Nucleus accumbens (tissue), 56 donors: ENCODE data around the gene MACF1.
"Not testable (repeated sequence)": the region's sequence is repeated elsewhere in the genome, so short reads cannot be mapped to it uniquely, and the experiment has no call there.

ENCODE experiments used
- DNase-seq, 56 donors: peaks; one replicate each; lab custom pipeline; 2025; lab: John Stamatoyannopoulos, UW

MACF1 gene

DNA sequence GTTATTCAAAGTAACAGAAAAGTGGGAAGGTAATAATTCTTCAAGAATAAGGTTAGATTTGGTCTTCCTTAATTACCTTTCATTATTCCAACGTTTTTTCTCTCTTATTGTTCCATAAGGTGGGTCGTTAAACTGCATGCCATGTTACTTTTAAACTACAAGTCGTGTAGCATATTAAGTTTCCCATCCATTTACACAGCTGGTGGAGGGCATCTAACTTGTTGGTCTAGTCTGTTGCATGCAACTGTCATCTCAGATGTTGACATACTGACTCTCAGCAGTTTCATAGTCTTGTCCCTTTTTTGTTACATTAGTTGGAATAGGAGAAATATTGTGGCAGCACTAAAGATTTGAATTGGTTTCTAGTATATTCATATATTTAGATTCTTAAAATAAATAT lies 232.3 kb downstream of the MACF1 start:
- DNase-seq = no peak

DNA sequence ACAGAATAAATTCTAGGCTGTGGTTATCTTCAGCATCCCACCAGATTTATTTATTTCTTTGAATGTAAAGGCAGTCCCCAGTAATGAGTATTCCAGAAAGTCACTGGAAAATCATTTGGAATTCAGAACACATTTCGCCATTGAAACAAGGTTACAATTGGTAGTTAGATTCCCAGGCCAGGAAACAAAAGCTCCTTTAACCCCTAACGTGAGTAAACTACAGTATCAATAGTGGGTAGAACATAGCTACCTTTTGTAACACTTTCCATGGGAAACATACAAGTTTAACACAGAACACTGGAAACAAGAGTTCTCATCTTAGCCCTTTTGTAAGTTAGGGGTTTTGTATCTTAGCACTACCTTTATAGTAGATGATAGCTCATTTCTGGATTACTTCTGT lies 233.5 kb downstream of the MACF1 start:
- DNase-seq = no peak

DNA sequence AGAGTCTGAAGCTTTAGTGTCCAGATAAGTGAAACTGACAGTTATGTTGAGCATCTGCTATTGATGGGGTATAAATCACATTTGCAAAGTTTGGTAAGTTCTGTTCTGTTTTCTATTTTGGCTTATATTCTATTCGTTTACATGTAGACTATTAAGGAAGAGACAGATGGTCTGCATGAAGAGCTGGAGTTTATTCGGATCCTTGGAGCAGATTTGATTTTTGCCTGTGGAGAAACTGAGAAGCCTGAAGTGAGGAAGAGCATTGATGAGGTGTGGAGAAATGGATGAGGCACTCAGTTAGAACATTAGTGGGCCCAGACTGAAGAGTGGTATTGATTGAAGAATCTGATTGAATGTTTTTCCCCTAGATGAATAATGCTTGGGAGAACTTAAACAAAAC lies 236.4 kb downstream of the MACF1 start:
- no peak for DNase-seq

DNA sequence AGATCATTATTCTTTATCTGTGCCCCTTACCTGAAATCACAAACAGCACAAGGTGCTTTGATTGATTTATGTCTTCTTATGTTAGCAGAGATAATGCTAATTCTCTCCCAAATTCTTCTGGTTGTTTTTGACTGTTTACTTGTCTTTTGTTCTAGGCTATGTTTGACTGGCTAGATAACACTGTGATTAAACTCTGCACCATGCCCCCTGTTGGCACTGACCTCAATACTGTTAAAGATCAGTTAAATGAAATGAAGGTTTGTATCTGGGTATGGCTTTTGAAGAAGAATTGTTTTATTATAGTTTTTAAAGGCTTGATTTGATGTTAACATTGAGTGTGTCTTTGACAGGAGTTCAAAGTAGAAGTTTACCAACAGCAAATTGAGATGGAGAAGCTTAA lies 237.3 kb downstream of the MACF1 start:
- no peak for DNase-seq

DNA sequence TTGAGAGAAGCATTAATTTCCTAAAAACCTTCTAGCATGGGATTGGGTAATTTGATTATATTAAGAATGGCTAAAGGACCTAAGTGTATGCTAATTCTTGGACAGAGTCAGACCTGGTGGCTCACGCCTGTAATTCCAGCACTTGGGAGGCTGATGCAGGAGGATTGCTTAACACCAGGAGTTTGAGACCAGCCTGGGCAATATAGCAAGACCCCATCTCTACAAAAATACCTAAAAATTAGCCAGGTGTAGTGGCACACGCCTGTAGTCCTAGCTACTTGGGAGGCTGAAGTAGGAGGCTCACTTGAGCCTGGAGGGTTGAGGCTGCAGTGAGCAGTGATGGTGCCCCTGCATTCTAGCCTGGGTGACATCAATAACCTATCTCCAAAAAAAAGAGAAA lies 241.1 kb downstream of the MACF1 start:
- no peak for DNase-seq

DNA sequence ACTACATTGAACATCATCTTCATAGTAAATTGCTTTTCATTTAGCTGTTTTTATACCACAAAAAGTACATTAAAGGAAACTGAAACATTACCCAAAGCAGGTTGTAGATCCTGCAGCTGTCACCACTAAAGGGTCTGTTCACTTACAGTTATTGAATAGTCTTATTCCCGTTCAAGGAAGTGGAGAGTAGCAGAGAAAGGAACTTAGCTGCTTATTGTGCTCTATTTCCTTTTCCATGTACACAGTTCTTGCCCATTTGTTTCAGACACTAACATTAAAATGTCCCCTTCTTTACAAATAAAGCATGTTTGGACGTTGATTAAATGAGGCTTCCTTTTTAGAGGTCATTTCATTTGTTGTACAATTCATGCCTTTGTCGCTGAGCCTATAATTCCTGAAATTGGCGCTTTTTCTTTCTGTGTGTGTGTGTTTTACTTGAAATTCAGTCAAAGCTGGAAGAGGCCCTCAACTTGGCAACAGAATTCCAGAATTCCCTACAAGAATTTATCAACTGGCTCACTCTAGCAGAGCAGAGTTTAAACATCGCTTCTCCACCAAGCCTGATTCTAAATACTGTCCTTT lies 242.6 kb downstream of the MACF1 start:
- DNase-seq = no peak

DNA sequence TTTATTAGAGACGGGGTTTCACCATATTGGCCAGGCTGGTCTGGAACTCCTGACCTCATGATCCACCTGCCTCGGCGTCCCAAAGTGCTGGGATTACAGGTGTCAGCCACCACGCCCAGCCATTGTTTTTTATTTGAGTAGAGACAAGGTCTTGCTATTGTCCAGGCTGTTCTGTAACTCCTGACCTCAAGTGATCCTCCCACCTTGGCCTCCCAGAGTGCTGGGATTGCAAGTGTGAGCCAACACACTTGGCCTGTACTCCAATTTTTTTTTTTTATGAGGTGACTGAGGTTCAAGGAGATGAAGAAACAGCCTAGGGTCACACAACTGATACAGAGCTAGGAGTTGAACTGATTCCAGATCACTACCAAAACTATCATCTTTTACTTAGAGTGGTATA lies 245.5 kb downstream of the MACF1 start:
- not testable (repeated sequence) for DNase-seq

DNA sequence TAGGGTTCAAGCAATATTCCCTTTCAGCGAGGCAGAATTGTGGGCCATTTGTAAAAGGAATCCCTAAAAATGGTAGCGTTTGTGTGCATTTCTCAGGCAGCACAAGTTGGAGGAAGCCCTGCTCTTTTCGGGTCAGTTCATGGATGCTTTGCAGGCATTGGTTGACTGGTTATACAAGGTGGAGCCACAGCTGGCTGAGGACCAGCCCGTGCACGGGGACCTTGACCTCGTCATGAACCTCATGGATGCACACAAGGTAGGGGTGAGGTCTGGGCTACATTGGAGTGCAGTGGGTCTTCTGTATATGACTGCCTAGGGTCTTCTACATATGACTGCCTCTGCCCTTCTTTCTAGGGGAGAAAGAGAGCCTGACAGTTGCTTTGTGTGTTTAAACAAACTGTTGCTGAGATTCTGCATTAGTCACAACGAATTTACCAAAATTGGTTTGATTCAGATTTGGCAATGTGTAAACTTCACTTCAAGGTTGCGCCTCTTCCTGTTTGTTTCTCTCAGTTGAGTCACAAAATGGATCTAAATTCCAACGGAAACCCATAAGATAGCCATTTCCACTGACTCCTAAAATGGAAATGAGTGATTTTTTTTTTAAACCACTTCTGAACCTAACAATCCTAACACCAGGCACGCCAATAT lies 246.6 kb downstream of the MACF1 start:
- no peak for DNase-seq

DNA sequence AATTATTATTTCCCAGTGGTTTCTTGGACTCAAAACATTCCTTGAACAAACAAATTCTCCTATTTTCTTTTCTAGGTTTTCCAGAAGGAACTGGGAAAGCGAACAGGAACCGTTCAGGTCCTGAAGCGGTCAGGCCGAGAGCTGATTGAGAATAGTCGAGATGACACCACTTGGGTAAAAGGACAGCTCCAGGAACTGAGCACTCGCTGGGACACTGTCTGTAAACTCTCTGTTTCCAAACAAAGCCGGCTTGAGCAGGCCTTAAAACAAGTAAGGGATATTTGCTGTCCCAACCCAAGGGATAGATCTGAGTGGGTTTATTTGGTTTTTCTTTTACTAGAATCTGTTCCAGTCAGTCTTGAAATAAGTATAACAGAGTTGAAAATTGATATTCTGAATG lies 247.6 kb downstream of the MACF1 start:
- peak in 2 of 56 donors; percentile 6 to 10 for DNase-seq

DNA sequence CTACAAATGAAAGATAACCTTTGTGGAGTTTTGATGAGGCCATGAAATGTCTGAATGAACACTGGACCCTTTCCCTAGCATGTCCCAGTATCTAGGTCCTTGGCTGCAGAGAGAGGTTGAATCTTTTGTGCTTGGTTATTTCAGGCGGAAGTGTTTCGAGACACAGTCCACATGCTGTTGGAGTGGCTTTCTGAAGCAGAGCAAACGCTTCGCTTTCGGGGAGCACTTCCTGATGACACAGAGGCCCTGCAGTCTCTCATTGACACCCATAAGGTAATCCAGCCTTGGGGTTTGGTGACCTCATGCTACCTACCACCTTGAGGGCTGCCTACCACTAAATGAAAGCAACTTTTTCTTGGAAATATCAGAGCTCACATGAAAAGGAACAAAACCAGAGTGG lies 248.0 kb downstream of the MACF1 start:
- no peak for DNase-seq

DNA sequence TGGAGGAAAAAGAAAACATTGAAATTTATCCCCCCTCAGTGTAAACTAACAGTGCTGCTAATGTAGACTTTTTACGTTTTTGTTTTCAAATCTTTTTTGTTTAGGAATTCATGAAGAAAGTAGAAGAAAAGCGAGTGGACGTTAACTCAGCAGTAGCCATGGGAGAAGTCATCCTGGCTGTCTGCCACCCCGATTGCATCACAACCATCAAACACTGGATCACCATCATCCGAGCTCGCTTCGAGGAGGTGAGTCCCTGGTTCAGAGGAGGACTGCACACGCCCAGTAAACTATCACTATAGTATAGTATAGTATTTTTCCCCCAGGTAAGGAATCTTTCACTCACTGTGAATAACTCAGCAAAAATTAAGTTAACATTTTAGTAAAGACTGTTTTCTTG lies 249.1 kb downstream of the MACF1 start:
- DNase-seq = peak in 4 of 56 donors; percentile 10 to 36 (median 27)

DNA sequence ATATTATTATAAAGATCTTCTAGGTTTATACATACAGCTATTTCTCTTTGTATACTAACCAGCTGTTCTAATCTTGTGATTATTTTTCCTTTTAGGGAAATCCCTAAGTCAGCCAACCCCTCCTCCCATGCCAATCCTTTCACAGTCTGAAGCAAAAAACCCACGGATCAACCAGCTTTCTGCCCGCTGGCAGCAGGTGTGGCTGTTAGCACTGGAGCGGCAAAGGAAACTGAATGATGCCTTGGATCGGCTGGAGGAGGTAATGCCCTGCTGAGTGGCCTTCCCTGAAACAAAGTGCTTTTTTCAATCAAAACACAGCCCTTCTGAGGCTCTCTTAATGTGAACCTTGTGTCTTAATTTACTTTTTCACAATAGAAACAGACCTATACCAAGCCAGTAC lies 254.5 kb downstream of the MACF1 start:
- peak in 7 of 56 donors; percentile 4 to 27 (median 11) for DNase-seq

DNA sequence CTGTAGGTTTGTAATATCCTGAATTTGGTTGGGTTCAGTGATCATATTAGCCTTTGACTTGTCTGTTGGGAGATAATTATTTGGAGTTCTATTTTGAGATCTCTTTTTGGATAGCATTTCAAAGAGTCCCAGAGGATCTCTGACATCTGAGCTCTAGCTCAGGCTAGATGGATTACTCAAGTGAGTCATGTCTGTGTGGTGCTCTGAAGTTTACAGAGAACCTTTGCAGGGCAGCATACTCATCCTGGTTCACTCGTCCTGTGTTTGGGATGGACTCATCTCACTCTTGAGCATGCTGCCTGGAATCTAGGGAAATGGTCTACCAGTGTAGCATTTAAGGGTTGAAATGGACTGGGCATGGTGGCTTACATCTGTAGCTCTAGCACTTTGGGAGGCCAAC lies 257.6 kb downstream of the MACF1 start:
- DNase-seq = no peak

DNA sequence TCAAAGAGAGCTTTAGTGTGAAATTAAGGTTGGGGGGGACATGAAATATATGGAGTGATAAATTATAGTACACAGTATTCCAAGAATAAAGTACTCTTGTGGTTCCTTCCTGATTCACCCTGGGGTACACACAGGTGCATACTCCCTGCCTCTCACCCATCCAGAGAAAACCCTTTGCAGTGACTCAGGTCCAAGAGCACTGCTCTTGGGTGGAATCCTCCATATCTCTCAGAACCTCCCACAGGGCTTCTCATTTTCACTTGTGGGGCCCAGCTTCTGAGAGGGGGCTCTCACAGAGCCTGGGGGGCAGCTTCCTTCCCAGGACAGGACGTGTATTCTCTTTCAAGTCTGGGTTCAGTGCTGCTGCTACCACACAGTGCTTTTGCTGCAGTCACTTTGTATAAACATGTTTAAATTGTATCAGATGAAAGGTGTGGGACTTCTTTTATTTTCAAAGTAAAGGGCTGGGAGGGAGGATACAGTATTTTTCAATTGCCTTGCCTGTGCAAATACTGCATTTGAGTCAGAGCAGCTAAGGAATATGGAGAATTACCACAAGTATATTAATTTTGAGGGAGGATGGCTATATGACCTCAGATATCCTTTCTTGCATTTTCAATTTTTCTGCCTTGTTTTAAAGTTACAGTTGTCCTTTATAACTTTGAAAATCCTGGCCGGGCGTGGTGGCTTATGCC lies 262.1 kb downstream of the MACF1 start:
- DNase-seq = no peak

DNA sequence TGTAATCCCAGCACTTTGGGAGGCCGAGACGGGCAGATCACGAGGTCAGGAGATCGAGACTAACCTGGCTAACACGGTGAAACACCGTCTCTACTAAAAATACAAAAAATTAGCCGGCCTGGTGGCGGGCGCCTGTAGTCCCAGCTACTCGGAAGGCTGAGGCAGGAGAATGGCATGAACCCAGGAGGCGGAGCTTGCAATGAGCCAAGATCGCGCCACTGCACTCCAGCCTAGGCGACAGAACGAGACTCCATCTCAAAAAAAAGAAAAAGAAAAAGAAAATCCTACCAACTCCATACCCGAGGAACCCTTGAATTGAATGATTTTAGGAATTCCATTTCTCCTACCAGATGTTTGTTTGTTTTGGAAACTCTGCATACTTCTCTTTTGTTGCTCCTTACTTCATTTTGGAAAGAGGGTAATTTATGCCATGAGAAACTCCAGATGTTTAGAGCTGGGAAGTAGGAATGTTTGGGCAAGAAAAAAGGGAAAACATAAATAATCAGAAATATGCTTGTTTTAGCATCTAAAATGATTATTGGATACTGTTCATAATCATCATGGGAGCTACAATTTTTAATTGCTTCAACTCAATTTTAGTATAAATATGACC lies 262.7 kb downstream of the MACF1 start:
- not testable (repeated sequence) for DNase-seq

DNA sequence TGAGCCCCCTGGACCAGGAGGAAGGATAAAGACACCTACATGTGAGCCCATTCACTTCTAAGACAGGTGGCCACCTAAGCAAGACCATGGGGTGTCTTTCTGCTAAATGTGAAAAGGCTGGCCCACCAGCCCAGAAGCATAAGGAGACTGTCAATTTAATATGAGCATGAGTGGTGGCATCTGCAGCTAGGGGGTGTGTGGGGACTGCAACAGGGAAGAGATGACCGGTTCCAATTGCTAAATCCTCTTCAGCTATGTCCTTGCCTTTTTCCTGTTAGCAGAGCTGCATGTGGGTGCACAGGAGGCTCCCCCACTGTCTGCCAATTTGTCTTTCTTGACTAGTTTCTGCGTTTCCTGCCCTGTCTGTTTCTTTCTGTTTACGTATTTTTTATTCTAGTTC lies 264.7 kb downstream of the MACF1 start:
- no peak for DNase-seq

DNA sequence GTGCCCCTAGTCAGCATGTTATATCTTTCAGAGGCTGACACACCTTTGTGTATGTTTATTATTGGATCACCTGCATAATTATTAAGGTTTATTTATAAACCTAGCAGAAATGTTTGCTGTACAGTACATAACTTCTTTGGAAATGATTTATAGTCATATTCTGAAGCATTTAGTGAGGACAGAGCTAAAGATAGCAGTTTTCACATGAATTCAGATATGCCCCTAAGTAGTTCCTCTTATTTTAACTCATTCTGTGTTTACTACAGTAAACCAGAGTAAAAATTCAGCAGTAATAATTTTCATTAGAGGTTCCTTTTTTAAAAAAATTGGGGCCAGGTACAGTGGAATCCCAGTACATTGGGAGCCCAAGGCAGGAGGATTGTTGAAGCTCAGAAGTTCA lies 265.5 kb downstream of the MACF1 start:
- no peak for DNase-seq

DNA sequence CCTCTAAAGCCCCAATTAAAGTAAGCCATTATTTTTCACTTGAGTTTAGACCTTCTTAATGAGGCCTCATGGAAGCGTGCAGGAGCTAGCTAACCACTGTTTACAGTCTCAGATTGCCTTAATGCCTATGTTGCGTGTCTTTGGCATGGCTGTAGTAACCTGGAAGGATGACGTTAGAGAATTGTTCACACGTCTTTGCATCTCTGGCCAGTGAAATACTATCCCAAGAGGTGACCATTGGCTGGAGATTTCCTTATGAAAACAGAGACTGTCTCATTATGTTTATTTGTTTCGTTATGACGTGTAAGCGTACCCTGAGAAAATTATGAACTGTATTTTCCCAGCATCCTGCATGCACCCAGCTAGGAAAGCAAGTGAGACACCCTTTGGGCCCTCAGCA lies 268.3 kb downstream of the MACF1 start:
- DNase-seq = no peak

DNA sequence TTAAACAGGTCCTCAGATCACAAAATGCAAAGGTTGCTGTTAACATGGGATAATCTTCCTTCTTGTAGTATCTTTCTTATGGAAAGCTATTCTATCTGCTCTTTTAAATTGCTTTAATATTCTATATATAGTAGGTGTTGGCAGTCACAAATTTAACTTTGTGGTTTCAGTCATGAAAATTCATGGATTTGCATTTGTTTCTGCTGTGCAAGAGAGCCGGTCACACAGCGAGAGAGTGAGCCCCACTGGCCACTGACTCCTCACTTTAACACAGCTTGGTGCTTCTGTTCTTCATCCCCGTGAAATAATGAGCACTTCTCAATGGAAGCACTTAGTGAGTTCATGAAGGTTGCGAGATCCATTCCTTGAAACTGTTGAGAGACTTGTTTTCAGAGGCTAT lies 268.8 kb downstream of the MACF1 start:
- DNase-seq = no peak

DNA sequence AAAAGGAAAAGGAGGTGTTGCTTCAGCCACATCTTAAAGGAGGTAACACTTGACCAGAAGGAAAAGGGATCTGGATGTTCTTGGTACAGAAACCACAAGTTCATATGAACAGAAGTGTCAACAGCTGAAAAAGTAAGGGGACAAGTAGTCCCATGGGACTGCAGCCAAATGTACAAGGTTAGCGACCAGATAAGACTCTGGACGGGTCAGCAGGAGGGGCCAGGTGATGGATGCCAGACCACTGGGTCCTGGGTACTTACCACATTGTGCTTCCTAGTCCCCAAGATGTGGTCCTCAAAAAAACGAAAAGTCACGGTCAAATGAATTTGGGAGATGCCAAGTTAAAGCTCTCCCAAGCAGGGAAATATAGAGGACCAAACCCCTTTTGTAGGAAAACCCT lies 270.3 kb downstream of the MACF1 start:
- DNase-seq = no peak

DNA sequence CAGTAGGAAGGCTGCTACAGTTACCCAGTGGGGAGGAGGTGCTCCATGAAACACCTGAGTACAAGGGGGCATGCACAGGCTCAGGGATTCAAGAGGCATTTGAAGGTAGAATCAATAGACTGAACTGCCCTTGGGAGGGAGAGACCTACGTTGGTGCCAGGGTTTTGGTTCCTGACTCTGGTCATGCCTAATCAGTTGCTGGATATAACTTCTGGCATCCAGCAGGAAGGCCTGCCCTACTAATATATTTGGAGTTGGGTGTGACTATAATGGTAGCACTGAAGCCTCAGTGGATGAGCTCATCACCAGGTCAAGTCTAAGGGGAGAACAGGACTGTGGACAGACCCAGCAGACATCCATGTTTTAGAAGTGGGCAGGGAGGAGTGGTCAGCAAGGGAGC lies 271.1 kb downstream of the MACF1 start:
- DNase-seq = not testable (repeated sequence)
